Transverse colon (tissue), 3 donors: ENCODE measurements around the gene GALNT13.

ENCODE experiments used
- CTCF ChIP-seq, 5 experiments: fragments of 200-600 bp in 3 of 5; fragments of 450-650 bp in 2 of 5; sonication (generic) in 3 of 5; IDR thresholded peaks; 1 replicate in 2 of 5; 2 replicates in 3 of 5; pipeline ENCODE4 v1.5.1; 2016 to 2017; ENCODE audit warnings: antibody characterized with exemption in 5 of 5, inconsistent platforms in 3 of 5, mild to moderate bottlenecking in 2 of 5, moderate library complexity in 1 of 5
- EP300 ChIP-seq: sonication (generic); formaldehyde crosslinking; IDR thresholded peaks from one replicate; pipeline ENCODE4 v1.6.1; 2017; ENCODE audit warnings: antibody characterized with exemption, low read depth

DNA sequence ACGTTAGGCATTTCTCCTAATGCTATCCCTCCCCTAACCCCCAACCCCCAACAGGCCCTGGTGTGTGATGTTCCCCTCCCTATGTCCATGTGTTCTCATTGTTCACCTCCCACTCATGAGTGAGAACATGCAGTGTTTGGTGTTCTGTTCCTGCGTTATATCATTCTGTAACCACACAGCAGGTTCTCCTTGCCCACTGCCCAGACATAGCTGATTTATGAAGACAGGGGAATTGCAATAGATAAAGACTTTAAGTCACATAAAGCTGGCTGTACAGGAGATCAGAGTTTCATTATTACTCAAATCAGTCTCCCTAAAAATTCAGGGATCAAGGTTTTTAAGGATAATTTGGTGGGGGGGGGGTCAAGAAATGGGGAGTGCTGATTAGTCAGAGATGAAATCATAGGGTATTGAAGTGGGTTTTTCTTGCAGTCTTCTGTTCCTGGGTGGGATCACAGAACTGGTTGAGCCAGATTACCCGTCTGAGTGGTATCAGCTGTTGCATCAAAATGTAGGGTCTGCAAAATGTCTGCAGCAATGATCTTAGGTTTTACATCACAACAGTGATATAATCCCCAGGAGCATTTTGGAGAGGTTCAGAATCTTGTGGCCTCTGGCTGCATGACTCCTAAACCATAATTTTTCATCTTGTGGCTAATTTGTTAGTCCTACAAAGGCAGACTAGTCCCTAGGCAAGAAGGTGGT lies 434.7 kb downstream of the GALNT13 start:
- TF ChIP-seq EP300 (no peak), CTCF (IDR thresholded peaks at IDR 0.05) (no peak)
